HL-60/S4 treated with retinoic acid at 250 ng/mL for 4 days and 3 days (cell line): ENCODE data around the gene TBXA2R.
"Not testable (repeated sequence)": the region's sequence is repeated elsewhere in the genome, so short reads cannot be mapped to it uniquely, and the experiment has no call there.

Experiments
- in situ Hi-C: fragments of 300-500 bp; cut with MboI; formaldehyde crosslinking; loops from 2 replicates; pipeline ENCODE4 v1.7.0; 2022; ENCODE audit warnings: low sequenced_read_pairs

The TBXA2R gene

GRCh38 chr19:3641515-3642269 is 35.0 kb upstream of the TBXA2R start:
- in situ Hi-C loops: no loop called here

- in situ Hi-C loops: no loop called here
These were observed 32.8 kb upstream of the TBXA2R start for GRCh38 chr19:3639479-3639878.

GRCh38 chr19:3638208-3639193 is 31.8 kb upstream of the TBXA2R start:
- in situ Hi-C loops: no loop called here

- in situ Hi-C loops: no loop called here
These were observed 30.9 kb upstream of the TBXA2R start for GRCh38 chr19:3637621-3638020.

- in situ Hi-C loops: no loop called here
These were observed 30.3 kb upstream of the TBXA2R start for GRCh38 chr19:3636962-3637361.

GRCh38 chr19:3636506-3636905 is 29.8 kb upstream of the TBXA2R start:
- in situ Hi-C loops: no loop called here

GRCh38 chr19:3634496-3635045 is 27.9 kb upstream of the TBXA2R start:
- in situ Hi-C loops: no loop called here

- in situ Hi-C loops: no loop called here
These were observed 26.9 kb upstream of the TBXA2R start for GRCh38 chr19:3633559-3633988.

- in situ Hi-C loops: no loop called here
These were observed 26.3 kb upstream of the TBXA2R start for GRCh38 chr19:3632739-3633558.

- in situ Hi-C loops: no loop called here
These were observed 25.4 kb upstream of the TBXA2R start for GRCh38 chr19:3632098-3632497.

GRCh38 chr19:3631053-3631861 is 24.6 kb upstream of the TBXA2R start:
- in situ Hi-C loops: no loop called here

GRCh38 chr19:3628766-3629165 is 22.1 kb upstream of the TBXA2R start:
- in situ Hi-C loops: not testable (repeated sequence)

GRCh38 chr19:3627351-3627723 is 20.7 kb upstream of the TBXA2R start:
- in situ Hi-C loops: no loop called here

- in situ Hi-C loops: no loop called here
These were observed 20.0 kb upstream of the TBXA2R start, which contains the start of gene CACTIN for GRCh38 chr19:3626473-3627350. Gene CACTIN (minus strand): TSS chr19:3626790. CDS start chr19:3626762, 28 bp downstream.

GRCh38 chr19:3625996-3626472 is 19.4 kb upstream of the TBXA2R start:
- in situ Hi-C loops: no loop called here

GRCh38 chr19:3623716-3624115 is 17.0 kb upstream of the TBXA2R start:
- in situ Hi-C loops: no loop called here

- in situ Hi-C loops: no loop called here
These were observed 15.5 kb upstream of the TBXA2R start for GRCh38 chr19:3622224-3622623.

- in situ Hi-C loops: no loop called here
These were observed 15.0 kb upstream of the TBXA2R start for GRCh38 chr19:3621689-3622088.
